Aorta (tissue), 5 donors: ENCODE results near the gene NCOA7. TPM values are rescaled to one million over a fixed set of nuclear protein-coding genes. Genes with fewer than 3 reads are reported as not detected.
A peak's percentile ranks its signal among the peaks of the same experiment; 100 is the strongest.

Experiments used
- ATAC-seq: fragments of 200-7000 bp; cut with Tn5 transposase; one replicate; pipeline ENCODE4 v1.9.1; 2022; ENCODE audit warnings: moderate library complexity; ENCODE audit not compliant: low FRiP score
- DNase-seq, 2 donors: peaks; one replicate each; pipeline ENCODE4 v3.0.0-alpha.2; 2020
- H3K27ac ChIP-seq, 2 donors: one replicate each; pipeline ENCODE4 v1.5.1; 2013; ENCODE audit warnings: low read length in 2 of 2, mild to moderate bottlenecking in 2 of 2, moderate library complexity in 2 of 2, control low read depth in 1 of 2, inconsistent platforms in 1 of 2, low read depth in 1 of 2
- H3K27me3 ChIP-seq, 2 donors: one replicate each; pipeline ENCODE4 v1.6.1; 2013; ENCODE audit warnings: control low read depth in 1 of 2, low read length in 1 of 2, mild to moderate bottlenecking in 1 of 2, moderate library complexity in 1 of 2; ENCODE audit not compliant: insufficient read depth in 2 of 2, control insufficient read depth in 1 of 2
- H3K36me3 ChIP-seq, 2 donors: one replicate each; pipeline ENCODE4 v1.6.1; 2013; ENCODE audit warnings: control low read depth in 1 of 2, low read length in 1 of 2, mild to moderate bottlenecking in 1 of 2; ENCODE audit not compliant: insufficient read depth in 2 of 2, control insufficient read depth in 1 of 2
- H3K4me1 ChIP-seq, 2 donors: one replicate each; pipeline ENCODE4 v1.6.1; 2013; ENCODE audit warnings: low read length in 2 of 2, control low read depth in 1 of 2, mild to moderate bottlenecking in 1 of 2, moderate library complexity in 1 of 2; ENCODE audit not compliant: insufficient read depth in 2 of 2, control insufficient read depth in 1 of 2
- H3K4me3 ChIP-seq, 2 donors: one replicate each; pipeline ENCODE4 v1.5.1; 2013; ENCODE audit warnings: low read length in 2 of 2, control low read depth in 1 of 2, mild to moderate bottlenecking in 1 of 2
- H3K9me3 ChIP-seq: one replicate; pipeline ENCODE4 v1.6.1; 2013; ENCODE audit warnings: mild to moderate bottlenecking, low read length; ENCODE audit not compliant: control insufficient read depth
- WGBS, 2 donors: extraction: QIAGEN DNeasy Blood & Tissue Kit; methylation state at CpG; one replicate each; pipeline ENCODE4 v1.1.7; 2013; 5-methylcytosine and 5-hydroxymethylcytosine counted together
- intact Hi-C, 2 donors: fragments of 100-400 bp; cut with DNase I; formaldehyde crosslinking; loops; one replicate each; pipeline versions ENCODE4 v1.14.2 to v1.15.0; 2022
- polyA plus RNA-seq, 2 donors: library from polyadenylated mRNA; stranded (reverse); fragments of 200-250 nt; gene quantifications; one replicate each; pipeline ENCODE4 v1.2.3, GENCODE V29; 2013
- total RNA-seq, 2 donors: library from RNA; stranded (reverse); fragmentation: NEBNext Ultra II Directional; extraction: Animal tissue kit (Norgen Biotek cat#: 25700); gene quantifications; one replicate each; pipeline ENCODE4 v1.2.1, GENCODE V29; 2021
- donor health status: healthy with polysubstance abuse.
- donor health status: Bipolar disorder and iron deficiency.
- donor health status: DM: no; HTN: no; CAD: no.
- donor health status: DM: no; HTN: no; CAD: no.
- donor health status: DM: yes; HTN: yes; CAD: no.

NCOA7 gene
- total and polyA plus RNA-seq, 4 donors = 12.3 to 82.1 (median 40.3) TPM

GRCh38 chr6:125956506-125957390, 166.0 kb downstream of the NCOA7 start, which contains the start of gene HINT3:
Gene HINT3, plus strand, starts transcription at chr6:125956770. Its CDS starts 208 bp downstream, at chr6:125956978.
- peak within 1 kb of the TSS; percentile 69 to 84 for H3K4me3 ChIP-seq
- no peaks in the 10 kb centered on the region for H3K36me3 ChIP-seq
- peak; percentile 98 for ATAC-seq
- H3K4me1 ChIP-seq = peaks cover 3 to 7% of the 10 kb centered on the region in 2 donors
- peak; percentile 99 to 100 for DNase-seq
- WGBS, 2 donors = 0% methylated on average over 79 to 82 of the region's 82 CpGs
- H3K9me3 ChIP-seq = no peaks in the 10 kb centered on the region
- no peaks in the 10 kb centered on the region for H3K27me3 ChIP-seq
- H3K27ac ChIP-seq = peak within 1 kb of the TSS; percentile 73 to 85
- intact Hi-C loops = loop anchor here (2.0 to 5.0 kb wide), 5 partner anchors 39 to 644 kb away; no protein-coding TSS in a partner anchor

DNA sequence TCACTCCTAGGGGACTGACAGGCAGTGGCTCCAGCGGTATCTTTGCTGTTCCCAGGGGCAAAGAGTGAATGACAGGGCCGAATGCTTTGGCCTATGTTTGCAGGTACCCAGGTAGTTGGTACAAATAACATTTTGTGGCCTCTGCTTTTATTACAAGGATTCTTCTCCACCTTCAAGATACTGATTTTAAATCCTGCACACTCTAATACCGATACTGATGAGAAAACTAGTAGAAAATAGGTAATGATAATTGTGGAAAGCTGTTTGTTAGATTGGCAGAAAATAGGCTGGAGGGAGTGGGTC, 166.6 kb downstream of the NCOA7 start:
- Histone ChIP-seq H3K27me3 (no peaks in the 10 kb centered on the region), H3K36me3 (no peaks in the 10 kb centered on the region), H3K4me3 (peak overlapping the region; percentile 69 to 84), H3K4me1 (peaks cover 3 to 7% of the 10 kb centered on the region in 2 donors), H3K27ac (no peak overlapping the region), H3K9me3 (no peaks in the 10 kb centered on the region)
- intact Hi-C loops = loop anchor here (2.0 to 5.0 kb wide), 5 partner anchors 40 to 645 kb away; no protein-coding TSS in a partner anchor
- no peak for DNase-seq
- no peak for ATAC-seq
- WGBS, 2 donors = 0 to 1% methylated on average over 3 of the region's 3 CpGs

- Histone ChIP-seq H3K36me3 (no peaks in the 10 kb centered on the region), H3K27me3 (no peaks in the 10 kb centered on the region), H3K4me1 (peaks cover 3 to 8% of the 10 kb centered on the region in 2 donors), H3K27ac (no peak overlapping the region), H3K4me3 (peak overlapping the region in 1 of 2 donors; percentile 69), H3K9me3 (no peaks in the 10 kb centered on the region)
- no peak for ATAC-seq
- intact Hi-C loops = loop anchor here (2.0 to 5.0 kb wide), 5 partner anchors 41 to 646 kb away; no protein-coding TSS in a partner anchor
- 29 to 32% methylated on average over 4 of the region's 4 CpGs for WGBS, 2 donors
- DNase-seq = no peak
Measured at GRCh38 chr6:125957845-125958244, 167.1 kb downstream of the NCOA7 start.

DNA sequence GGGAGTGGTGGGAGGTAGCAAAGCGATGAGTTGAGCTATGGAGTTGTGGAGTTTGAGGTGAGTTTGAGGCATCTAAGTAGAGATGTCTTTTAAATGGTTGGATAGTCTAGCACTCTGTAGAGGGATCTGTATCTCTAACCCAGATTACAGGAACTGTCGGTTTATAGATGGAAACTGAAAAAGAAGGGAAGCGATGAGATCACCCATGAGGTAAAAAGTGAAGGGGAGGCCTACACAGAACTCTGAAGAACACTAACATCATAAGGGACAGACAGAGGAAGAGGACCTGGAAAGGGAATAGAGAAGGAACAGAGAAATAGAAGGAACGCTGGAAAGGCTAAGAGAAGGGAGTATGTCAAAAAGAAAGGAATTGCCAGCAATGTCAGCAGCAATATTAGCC, 168.3 kb downstream of the NCOA7 start:
- Histone ChIP-seq H3K4me3 (no peak overlapping the region), H3K36me3 (no peaks in the 10 kb centered on the region), H3K27ac (no peak overlapping the region), H3K4me1 (peaks cover 3 to 13% of the 10 kb centered on the region in 2 donors), H3K9me3 (no peaks in the 10 kb centered on the region), H3K27me3 (no peaks in the 10 kb centered on the region)
- ATAC-seq (no peak), DNase-seq (no peak)
- intact Hi-C loops = loop anchor here (5.0 kb wide), 4 partner anchors 42 to 647 kb away; no protein-coding TSS in a partner anchor
- 84 to 91% methylated on average over 4 of the region's 4 CpGs for WGBS, 2 donors

DNA sequence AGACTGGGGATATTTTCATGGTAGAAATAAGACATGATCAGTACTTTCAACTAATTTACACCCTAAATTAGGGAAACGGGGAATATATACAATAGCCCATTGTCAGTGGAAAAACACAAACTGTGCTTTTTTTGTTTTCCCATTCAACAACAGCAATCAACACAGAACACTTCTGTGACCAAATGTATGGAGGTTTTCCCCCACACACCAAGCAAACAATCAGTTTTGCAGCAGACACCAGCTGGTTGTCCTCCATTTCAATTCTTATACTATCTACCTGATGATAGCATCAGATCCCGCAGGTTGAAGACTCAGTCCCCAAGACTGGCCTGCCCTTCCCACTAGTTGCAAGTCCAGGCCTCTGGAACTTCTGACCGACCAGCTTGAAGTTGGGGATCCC, 170.4 kb downstream of the NCOA7 start:
- intact Hi-C loops = no loop called here
- peaks cover 3 to 13% of the 10 kb centered on the region in 2 donors for H3K4me1 ChIP-seq
- H3K27me3 ChIP-seq = no peaks in the 10 kb centered on the region
- DNase-seq (no peak), ATAC-seq (no peak)
- H3K27ac ChIP-seq = no peak overlapping the region
- 87 to 90% methylated on average over 3 of the region's 3 CpGs for WGBS, 2 donors
- no peaks in the 10 kb centered on the region for H3K9me3 ChIP-seq
- no peak overlapping the region for H3K4me3 ChIP-seq
- H3K36me3 ChIP-seq = no peaks in the 10 kb centered on the region

DNA sequence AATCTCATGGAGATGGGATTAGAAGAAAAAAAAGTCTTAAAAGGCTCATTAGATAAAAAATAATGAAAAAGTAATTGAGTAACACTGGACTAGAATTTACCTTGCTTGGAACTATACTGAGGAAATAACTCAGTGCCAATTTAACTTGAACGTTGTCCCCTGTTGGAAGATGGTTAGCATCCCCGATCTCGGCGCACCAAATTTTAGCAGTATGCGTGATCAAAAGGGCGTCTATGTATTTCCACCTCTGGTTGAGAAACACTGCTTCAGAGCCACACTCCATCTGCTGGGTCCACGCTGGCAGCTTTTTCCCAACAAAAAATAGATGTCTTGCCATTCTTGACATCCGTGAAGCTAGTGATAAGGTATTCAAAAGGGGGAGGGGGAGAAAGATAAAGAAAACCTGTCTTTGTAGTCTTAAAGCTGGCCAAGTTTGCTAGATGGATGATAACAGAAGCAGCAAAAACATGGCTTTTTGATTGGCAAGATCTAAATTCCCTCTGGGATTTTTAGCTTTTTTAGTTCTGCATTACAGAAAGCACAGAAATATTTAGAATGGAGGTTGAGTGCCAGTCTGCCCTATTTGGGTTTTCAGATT, 172.2 kb downstream of the NCOA7 start:
- H3K4me1 ChIP-seq = peaks cover 3 to 13% of the 10 kb centered on the region in 2 donors
- no peaks in the 10 kb centered on the region for H3K9me3 ChIP-seq
- H3K27ac ChIP-seq = no peak overlapping the region
- H3K27me3 ChIP-seq = no peaks in the 10 kb centered on the region
- 32 to 37% methylated on average over 8 of the region's 8 CpGs for WGBS, 2 donors
- DNase-seq (no peak), ATAC-seq (no peak)
- no peaks in the 10 kb centered on the region for H3K36me3 ChIP-seq
- intact Hi-C loops = no loop called here
- H3K4me3 ChIP-seq = no peak overlapping the region

DNA sequence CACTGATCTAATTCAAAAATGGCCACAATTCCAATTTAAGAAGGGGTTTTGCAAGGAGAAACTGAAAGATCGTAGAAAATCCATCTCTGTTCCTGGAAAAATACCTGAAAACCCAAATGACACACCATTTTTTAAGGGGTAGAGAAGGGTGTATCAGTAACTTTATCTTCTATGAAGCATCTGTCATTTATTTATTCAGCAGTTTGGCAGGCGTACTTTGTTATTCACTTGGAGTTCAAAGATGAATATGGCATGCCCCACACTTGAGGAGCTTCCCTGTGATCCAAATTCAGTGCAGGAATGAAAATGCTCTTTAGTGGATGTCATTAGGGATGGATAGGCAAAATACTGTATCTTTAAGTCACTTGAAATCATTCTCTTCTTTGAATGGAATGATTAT, 173.1 kb downstream of the NCOA7 start:
- 72 to 82% methylated on average over 2 of the region's 2 CpGs for WGBS, 2 donors
- Histone ChIP-seq H3K27ac (no peak overlapping the region), H3K9me3 (no peaks in the 10 kb centered on the region), H3K27me3 (no peaks in the 10 kb centered on the region), H3K36me3 (no peaks in the 10 kb centered on the region), H3K4me1 (peaks cover under 1 to 10% of the 10 kb centered on the region in 2 donors), H3K4me3 (no peak overlapping the region)
- DNase-seq (no peak), ATAC-seq (no peak)
- intact Hi-C loops = no loop called here

- Histone ChIP-seq H3K27ac (no peak overlapping the region), H3K36me3 (no peaks in the 10 kb centered on the region), H3K9me3 (no peaks in the 10 kb centered on the region), H3K27me3 (no peaks in the 10 kb centered on the region), H3K4me3 (no peak overlapping the region), H3K4me1 (peaks cover 0 to 6% of the 10 kb centered on the region in 2 donors)
- WGBS, 2 donors = 96 to 97% methylated on average over 1 of the region's 1 CpG
- DNase-seq (no peak), ATAC-seq (no peak)
- intact Hi-C loops = no loop called here
Measured at GRCh38 chr6:125966569-125966968, 175.8 kb downstream of the NCOA7 start.
